ENCODE results near the gene GPX3.

GRCh38 chr5:151077967-151078366 is 57.6 kb downstream of the GPX3 start:
- no peak for TF ChIP-seq CTCF (IDR thresholded peaks at IDR 0.05)
- no peak for TF ChIP-seq EP300 (IDR thresholded peaks at IDR 0.05)
- no peak for TF ChIP-seq POLR2AphosphoS5 (IDR thresholded peaks at IDR 0.05)
- TF ChIP-seq POLR2A (IDR thresholded peaks at IDR 0.05) = no peak

Data from stomach (tissue), 4 donors.